Thoracic aorta endothelial cell (primary cell): ENCODE measurements around the gene SNCG. TPM values are rescaled to one million over a fixed set of nuclear protein-coding genes. Genes with fewer than 3 reads are reported as not detected.

Experiments used
- small RNA-seq: library from RNA; depleted of rRNA; stranded (forward); fragments of <200 nt; gene quantifications from one replicate; pipeline ENCODE3, GENCODE V24; 2012
- total RNA-seq: library from RNA; depleted of rRNA; stranded (reverse); fragments of >200 nt; gene quantifications from 2 replicates; pipeline ENCODE4 v1.2.3, GENCODE V29; 2012

SNCG gene
- 21.4 and 36.2 TPM in 2 replicates for total RNA-seq

GRCh38 chr10:86958116-86958900, at the start of gene SNCG:
Gene SNCG (plus strand): TSS chr10:86958599. CDS start chr10:86958698, 99 bp downstream.

GRCh38 chr10:86957471-86958115, 806 bp upstream of the SNCG start, which contains the start of gene MMRN2:
Gene MMRN2 (minus strand): TSS chr10:86957615. CDS start chr10:86957541, 74 bp downstream.

GRCh38 chr10:86968271-86968993, 10.0 kb downstream of the SNCG start, which contains the start of gene ADIRF:
Gene ADIRF (plus strand): TSS chr10:86968482. CDS start chr10:86968545, 63 bp downstream.

Small RNA genes lying within 50 kb of the gene (small RNA-seq; reads per million reads assigned to genes)
- not detected for gene BMS1P3

Other genes starting within 250 kb of the SNCG start
- gene BMPR1A, start 202.0 kb upstream of the SNCG start, total RNA-seq, result 1.5 and 5.3 TPM in 2 replicates
- gene MMRN2, start 984 bp upstream of the SNCG start, total RNA-seq, result 200 and 261 TPM in 2 replicates
- gene ADIRF, start 9.9 kb downstream of the SNCG start, total RNA-seq, result 8.4 and 15.3 TPM in 2 replicates
- not detected in 2 replicates for gene FAM25A, start 61.7 kb downstream of the SNCG start, total RNA-seq
- gene GLUD1, start 136.2 kb downstream of the SNCG start, total RNA-seq, result 193 and 209 TPM in 2 replicates
- 41.7 and 41.8 TPM in 2 replicates for gene SHLD2, start 136.6 kb downstream of the SNCG start, total RNA-seq